ENCODE data around the gene RHOG. TPM values are rescaled to one million over a fixed set of nuclear protein-coding genes. Genes with fewer than 3 reads are reported as not detected.

Gene RHOG
- total RNA-seq, 1 experiment from 2014 or later: 31.0 TPM

DNA sequence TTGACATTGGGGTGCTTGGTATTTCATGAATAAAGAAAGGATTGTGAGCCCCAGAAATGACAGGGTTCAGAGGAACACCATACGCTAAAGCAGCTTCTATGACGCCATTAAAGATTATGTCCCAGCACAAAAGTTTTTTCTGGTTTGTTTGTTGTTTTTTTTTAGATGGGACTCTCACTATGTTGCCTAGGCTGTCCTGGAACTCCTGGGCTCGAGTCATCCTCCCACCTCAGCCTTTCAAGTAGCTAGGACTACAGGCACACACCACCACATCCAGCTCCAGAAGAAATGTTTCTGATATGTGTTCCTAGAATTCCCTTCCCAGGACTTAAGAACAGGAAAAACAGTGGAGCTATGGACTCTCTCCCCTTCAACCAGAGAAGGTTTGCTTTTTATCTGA, 2.6 kb upstream of the RHOG start:
- peaks cover 16% of the 10 kb centered on the region for H3K79me2 ChIP-seq (ENCODE audit: low read depth)
- no peak for DNase-seq
- H3K9me3 ChIP-seq (ENCODE audit: insufficient read depth, low read depth): no peaks in the 10 kb centered on the region
- H3K4me1 ChIP-seq (replicated peaks; ENCODE audit: insufficient read depth): peaks cover 10% of the 10 kb centered on the region
- no peak overlapping the region for H3K4me2 ChIP-seq
- no peak overlapping the region for H3K27ac ChIP-seq
- H4K20me1 ChIP-seq (ENCODE audit: insufficient read depth): no peaks in the 10 kb centered on the region
- no peaks in the 10 kb centered on the region for H3K36me3 ChIP-seq (ENCODE audit: low read depth)
- H2AFZ ChIP-seq: no peak overlapping the region
- ChIA-PET CTCF (interaction anchor here (0.7 kb wide), 1 partner anchor 30 kb away, joined by 3 read pairs; no protein-coding TSS in a partner anchor), POLR2A (ENCODE audit: unreplicated experiment) (no interaction called here)
- no peak for TF ChIP-seq EZH2 (IDR thresholded peaks at IDR 0.05; ENCODE audit: low read depth)
- TF ChIP-seq CTCF (conservative IDR thresholded peaks at IDR 0.05): no peak
- H3K27me3 ChIP-seq (ENCODE audit: insufficient read depth, low read depth): no peaks in the 10 kb centered on the region
- intact Hi-C loops (cut with micrococcal nuclease; ENCODE audit: unreplicated experiment): no loop called here
- H3K9me2 ChIP-seq (ENCODE audit: insufficient read depth): no peaks in the 10 kb centered on the region
- no peaks in the 10 kb centered on the region; the same call in 1 of the 2 replicates for H3F3A ChIP-seq (ENCODE audit: insufficient read depth, low read depth)
- no peak overlapping the region for H3K4me3 ChIP-seq
- BruUV-seq (replicated peaks): no TSS peak

DNA sequence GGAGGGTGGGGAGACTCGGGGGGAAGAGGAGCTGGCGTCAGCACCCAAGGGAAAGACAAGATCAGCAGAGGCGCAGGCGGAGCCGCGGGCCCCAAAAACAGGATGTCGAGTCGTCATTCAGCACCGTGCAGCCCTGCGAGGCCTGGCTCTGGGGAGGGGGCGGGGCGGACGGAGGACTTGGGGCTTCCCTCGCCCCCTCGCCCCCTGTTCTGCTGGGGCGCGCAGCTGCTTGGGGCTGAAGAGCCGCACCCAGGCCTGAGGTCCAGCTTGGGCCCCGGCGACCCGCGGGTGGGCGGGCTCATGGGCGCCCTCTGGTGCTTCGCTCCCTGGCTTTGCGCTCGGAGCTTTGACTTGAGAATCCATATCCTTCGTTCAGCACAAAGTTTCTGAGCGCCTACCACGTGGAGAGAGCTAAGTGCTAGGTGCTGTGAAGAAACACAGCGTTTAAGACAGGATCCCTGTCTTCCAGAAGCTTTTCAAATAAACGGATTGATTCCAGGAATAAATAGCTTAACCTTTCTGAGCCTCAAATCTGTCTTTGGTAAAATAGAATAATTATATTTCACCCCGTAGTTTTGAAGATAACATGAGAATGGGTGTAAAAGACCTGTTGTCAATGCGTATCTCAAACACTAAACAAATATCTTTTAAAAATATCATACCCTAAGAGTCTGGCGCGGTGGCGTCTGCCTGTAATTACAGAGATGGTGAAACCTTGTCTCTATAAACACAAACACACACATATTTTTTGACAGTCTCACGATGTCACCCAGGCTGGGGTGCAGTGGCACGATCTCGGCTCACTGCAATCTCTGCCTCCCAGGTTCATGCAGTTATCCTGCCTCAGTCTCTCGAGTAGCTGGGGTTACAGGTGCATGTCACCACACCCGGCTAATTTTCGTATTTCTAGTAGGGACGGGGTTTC, 929 bp upstream of the RHOG start:
- H3F3A ChIP-seq (ENCODE audit: insufficient read depth, low read depth): no peaks in the 10 kb centered on the region; the same call in 1 of the 2 replicates
- peak; percentile 64 to 76 for DNase-seq
- peak overlapping the region; percentile 79 for H2AFZ ChIP-seq
- H3K4me3 ChIP-seq: peak overlapping the region; percentile 68
- H3K27me3 ChIP-seq (ENCODE audit: insufficient read depth, low read depth): no peaks in the 10 kb centered on the region
- ChIA-PET POLR2A (ENCODE audit: unreplicated experiment) (interaction anchor here (0.6 kb wide), 3 partner anchors 43 to 254 kb away, joined by 4 to 5 read pairs (median 4); no protein-coding TSS in a partner anchor), CTCF (interaction anchor here (0.8 to 2.1 kb wide), 4 partner anchors 12 to 231 kb away, joined by 3 to 7 read pairs (median 4); partner anchors contain the start of gene STIM1)
- H3K9me2 ChIP-seq (ENCODE audit: insufficient read depth): no peaks in the 10 kb centered on the region
- peak overlapping the region; percentile 82 for H3K4me2 ChIP-seq
- peak overlapping the region; percentile 39 for H3K27ac ChIP-seq
- TF ChIP-seq EZH2 (IDR thresholded peaks at IDR 0.05; ENCODE audit: low read depth) (no peak), CTCF (conservative IDR thresholded peaks at IDR 0.05) (peak; percentile 70)
- intact Hi-C loops (cut with micrococcal nuclease; ENCODE audit: unreplicated experiment): loop anchor here (1.0 to 2.0 kb wide), 2 partner anchors 25 to 33 kb away; partner anchors contain the start of gene PGAP2
- TSS peak; percentile 84 for BruUV-seq (replicated peaks)
- H3K4me1 ChIP-seq (replicated peaks; ENCODE audit: insufficient read depth): peaks cover 10% of the 10 kb centered on the region
- no peaks in the 10 kb centered on the region for H4K20me1 ChIP-seq (ENCODE audit: insufficient read depth)
- H3K9me3 ChIP-seq (ENCODE audit: insufficient read depth, low read depth): no peaks in the 10 kb centered on the region
- H3K36me3 ChIP-seq (ENCODE audit: low read depth): no peaks in the 10 kb centered on the region
- peaks cover 25% of the 10 kb centered on the region for H3K79me2 ChIP-seq (ENCODE audit: low read depth)

DNA sequence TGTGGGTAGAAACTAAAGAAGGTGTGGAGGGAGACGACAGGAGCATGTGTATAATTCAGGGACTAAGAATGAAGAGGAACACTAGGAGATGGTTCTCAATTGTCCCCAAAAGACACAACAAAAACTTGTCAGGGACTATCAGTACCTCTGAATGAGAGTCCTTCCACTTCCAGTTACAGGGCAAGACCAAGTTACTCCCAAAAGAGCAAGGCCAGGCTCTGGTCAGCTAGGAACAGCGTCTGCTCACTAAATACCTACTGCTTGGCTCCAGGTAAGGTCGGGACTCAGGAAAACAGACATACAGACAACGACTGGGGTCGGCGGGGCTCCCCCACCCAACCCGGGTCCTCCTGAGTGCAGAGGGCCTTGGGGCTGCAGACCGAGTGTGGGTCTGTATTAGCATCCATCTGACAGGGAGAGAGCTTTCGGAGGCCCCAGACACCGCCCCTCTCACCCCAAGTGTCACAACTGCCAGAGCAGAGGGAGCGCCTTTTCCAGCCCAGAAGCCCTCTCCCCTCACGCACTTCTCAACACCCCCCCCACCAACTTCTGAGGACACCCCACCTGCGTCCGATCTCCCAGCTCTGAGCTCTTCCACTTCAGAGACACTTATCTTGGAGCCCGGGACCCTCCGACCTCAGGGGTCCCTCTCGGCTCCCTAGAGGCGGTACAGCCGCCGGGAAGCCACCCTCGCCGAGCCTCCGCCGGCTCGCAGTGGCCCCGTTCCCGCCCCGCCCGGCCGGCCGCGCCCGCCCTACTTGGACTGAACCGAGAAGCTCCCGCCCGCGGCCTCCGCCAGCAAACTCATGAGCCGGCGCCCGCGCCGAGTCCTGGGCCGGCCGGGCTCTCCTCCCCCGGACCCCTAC, 522 bp downstream of the RHOG start:
- Histone ChIP-seq H3K36me3 (ENCODE audit: low read depth) (no peaks in the 10 kb centered on the region), H3K79me2 (ENCODE audit: low read depth) (peaks cover 29% of the 10 kb centered on the region), H2AFZ (no peak overlapping the region; the same call in 1 of the 2 replicates), H3K9me2 (ENCODE audit: insufficient read depth) (no peaks in the 10 kb centered on the region), H3K27me3 (ENCODE audit: insufficient read depth, low read depth) (no peaks in the 10 kb centered on the region), H3K4me2 (peak overlapping the region; percentile 87), H3K9me3 (ENCODE audit: insufficient read depth, low read depth) (no peaks in the 10 kb centered on the region), H3K27ac (peak overlapping the region; percentile 43; the same call in 1 of the 2 replicates), H3F3A (ENCODE audit: insufficient read depth, low read depth) (no peaks in the 10 kb centered on the region; the same call in 1 of the 2 replicates), H3K4me3 (peak overlapping the region; percentile 68), H4K20me1 (ENCODE audit: insufficient read depth) (no peaks in the 10 kb centered on the region), H3K4me1 (replicated peaks; ENCODE audit: insufficient read depth) (peaks cover 10% of the 10 kb centered on the region)
- DNase-seq: no peak
- BruUV-seq (replicated peaks): no TSS peak
- TF ChIP-seq CTCF (conservative IDR thresholded peaks at IDR 0.05) (no peak), EZH2 (IDR thresholded peaks at IDR 0.05; ENCODE audit: low read depth) (no peak)
- intact Hi-C loops (cut with micrococcal nuclease; ENCODE audit: unreplicated experiment): loop anchor here (2.0 kb wide), 1 partner anchor 31 kb away; the partner anchor contains the start of gene PGAP2
- CTCF ChIA-PET: interaction anchor here (2.1 kb wide), 1 partner anchor 233 kb away, joined by 7 read pairs; no protein-coding TSS in a partner anchor
- POLR2A ChIA-PET (ENCODE audit: unreplicated experiment): interaction anchor here (0.7 kb wide), 1 partner anchor 197 kb away, joined by 10 read pairs; no protein-coding TSS in a partner anchor
